Prostate gland (tissue), 2 donors: ENCODE data around the gene MEIS2.

Experiments
- POLR2A ChIP-seq: fragments of 450-650 bp; IDR thresholded peaks from one replicate; pipeline ENCODE4 v1.6.1; 2016; ENCODE audit warnings: antibody characterized with exemption, mild to moderate bottlenecking
- POLR2AphosphoS5 ChIP-seq: sonication (generic); formaldehyde crosslinking; IDR thresholded peaks from one replicate; pipeline ENCODE4 v1.6.1; 2017; ENCODE audit warnings: antibody characterized with exemption
- TF ChIP-seq, protein P1 (sequence below), 4 experiments: fragments of 200-600 bp in 2 of 4; fragments of 450-650 bp in 2 of 4; sonication (generic) in 2 of 4; IDR thresholded peaks; 1 replicate in 3 of 4; 2 replicates in 1 of 4; pipeline ENCODE4 v1.5.1; 2016 to 2019; ENCODE audit warnings: antibody characterized with exemption in 4 of 4, mild to moderate bottlenecking in 2 of 4, moderate library complexity in 2 of 4

GRCh38 chr15:37098468-37099318 lies 1.7 kb downstream of the MEIS2 start:
- TF ChIP-seq, protein P1, sequence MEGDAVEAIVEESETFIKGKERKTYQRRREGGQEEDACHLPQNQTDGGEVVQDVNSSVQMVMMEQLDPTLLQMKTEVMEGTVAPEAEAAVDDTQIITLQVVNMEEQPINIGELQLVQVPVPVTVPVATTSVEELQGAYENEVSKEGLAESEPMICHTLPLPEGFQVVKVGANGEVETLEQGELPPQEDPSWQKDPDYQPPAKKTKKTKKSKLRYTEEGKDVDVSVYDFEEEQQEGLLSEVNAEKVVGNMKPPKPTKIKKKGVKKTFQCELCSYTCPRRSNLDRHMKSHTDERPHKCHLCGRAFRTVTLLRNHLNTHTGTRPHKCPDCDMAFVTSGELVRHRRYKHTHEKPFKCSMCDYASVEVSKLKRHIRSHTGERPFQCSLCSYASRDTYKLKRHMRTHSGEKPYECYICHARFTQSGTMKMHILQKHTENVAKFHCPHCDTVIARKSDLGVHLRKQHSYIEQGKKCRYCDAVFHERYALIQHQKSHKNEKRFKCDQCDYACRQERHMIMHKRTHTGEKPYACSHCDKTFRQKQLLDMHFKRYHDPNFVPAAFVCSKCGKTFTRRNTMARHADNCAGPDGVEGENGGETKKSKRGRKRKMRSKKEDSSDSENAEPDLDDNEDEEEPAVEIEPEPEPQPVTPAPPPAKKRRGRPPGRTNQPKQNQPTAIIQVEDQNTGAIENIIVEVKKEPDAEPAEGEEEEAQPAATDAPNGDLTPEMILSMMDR (IDR thresholded peaks at IDR 0.05) = no peak
- TF ChIP-seq POLR2AphosphoS5 (no peak), POLR2A (no peak)
